C4-2B (cell line): ENCODE measurements around the gene NLK.

ENCODE experiments used
- ZFX ChIP-seq: fragments of 450-650 bp; IDR thresholded peaks from 2 replicates; pipeline ENCODE4 v1.6.1; 2017
- TF ChIP-seq, protein P1 (sequence below): fragments of 450-650 bp; conservative IDR thresholded peaks from 2 replicates; pipeline ENCODE4 v1.5.1; 2017; ENCODE audit warnings: mild to moderate bottlenecking

DNA sequence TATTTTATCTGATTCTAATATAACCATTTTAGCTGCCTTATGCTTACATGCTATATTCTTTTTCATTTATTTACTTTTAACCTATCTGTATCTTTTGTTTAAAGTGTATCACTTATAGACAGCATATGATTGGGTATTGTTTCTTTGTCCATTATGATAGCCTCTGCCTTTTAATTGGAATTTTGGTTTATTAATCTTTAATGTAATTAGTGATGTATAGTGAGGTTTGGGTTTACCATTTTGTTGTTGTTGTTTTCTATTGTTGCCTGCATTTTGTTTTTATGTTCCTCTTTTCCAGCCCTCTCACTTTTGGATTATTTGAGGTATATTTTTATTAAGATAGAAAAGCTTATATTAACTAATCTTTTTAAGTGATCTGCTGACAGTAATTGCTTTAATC lies 59.4 kb downstream of the NLK start:
- TF ChIP-seq ZFX: no peak
- TF ChIP-seq, protein P1, sequence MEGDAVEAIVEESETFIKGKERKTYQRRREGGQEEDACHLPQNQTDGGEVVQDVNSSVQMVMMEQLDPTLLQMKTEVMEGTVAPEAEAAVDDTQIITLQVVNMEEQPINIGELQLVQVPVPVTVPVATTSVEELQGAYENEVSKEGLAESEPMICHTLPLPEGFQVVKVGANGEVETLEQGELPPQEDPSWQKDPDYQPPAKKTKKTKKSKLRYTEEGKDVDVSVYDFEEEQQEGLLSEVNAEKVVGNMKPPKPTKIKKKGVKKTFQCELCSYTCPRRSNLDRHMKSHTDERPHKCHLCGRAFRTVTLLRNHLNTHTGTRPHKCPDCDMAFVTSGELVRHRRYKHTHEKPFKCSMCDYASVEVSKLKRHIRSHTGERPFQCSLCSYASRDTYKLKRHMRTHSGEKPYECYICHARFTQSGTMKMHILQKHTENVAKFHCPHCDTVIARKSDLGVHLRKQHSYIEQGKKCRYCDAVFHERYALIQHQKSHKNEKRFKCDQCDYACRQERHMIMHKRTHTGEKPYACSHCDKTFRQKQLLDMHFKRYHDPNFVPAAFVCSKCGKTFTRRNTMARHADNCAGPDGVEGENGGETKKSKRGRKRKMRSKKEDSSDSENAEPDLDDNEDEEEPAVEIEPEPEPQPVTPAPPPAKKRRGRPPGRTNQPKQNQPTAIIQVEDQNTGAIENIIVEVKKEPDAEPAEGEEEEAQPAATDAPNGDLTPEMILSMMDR: no peak
